GM12875 (cell line): Measurements from ENCODE around the gene TIMM23.

Experiments
- H3K4me3 ChIP-seq: one replicate; pipeline ENCODE4 v1.5.1; 2011; ENCODE audit warnings: low read depth, low read length, control low read depth
- CTCF ChIP-seq: IDR thresholded peaks from 2 replicates; pipeline ENCODE4 v1.5.1; 2011; ENCODE audit warnings: low read depth, mild to moderate bottlenecking, control low read depth, inconsistent platforms, low read length, moderate library complexity, borderline replicate concordance; ENCODE audit not compliant: insufficient read depth

The TIMM23 gene

GRCh38 chr10:46022978-46023702, 50.9 kb downstream of the TIMM23 start:
- peak; percentile 28; the same call in 1 of the 2 replicates for TF ChIP-seq CTCF
- peak overlapping the region; percentile 66 for H3K4me3 ChIP-seq

- no peak overlapping the region for H3K4me3 ChIP-seq
- TF ChIP-seq CTCF: no peak
Observed at GRCh38 chr10:46024948-46025347, 52.7 kb downstream of the TIMM23 start.

- no peak overlapping the region for H3K4me3 ChIP-seq
- no peak for TF ChIP-seq CTCF
Observed at GRCh38 chr10:46025406-46025805, 53.1 kb downstream of the TIMM23 start.

GRCh38 chr10:46026106-46026505, 53.8 kb downstream of the TIMM23 start:
- no peak for TF ChIP-seq CTCF
- no peak overlapping the region for H3K4me3 ChIP-seq

GRCh38 chr10:46028584-46029460, 56.5 kb downstream of the TIMM23 start:
- H3K4me3 ChIP-seq: peak overlapping the region; percentile 96
- peak; percentile 63; the same call in 1 of the 2 replicates for TF ChIP-seq CTCF

- H3K4me3 ChIP-seq: peak overlapping the region; percentile 96
- no peak for TF ChIP-seq CTCF
Observed at GRCh38 chr10:46029461-46030030, 57.3 kb downstream of the TIMM23 start.
